ENCODE results near the gene ADA. TPM values are rescaled to one million over a fixed set of nuclear protein-coding genes. Genes with fewer than 3 reads are reported as not detected.

The ADA gene
- polyA plus RNA-seq, 1 donor from 2014 or later = 0.56 TPM

- H3K27ac ChIP-seq (ENCODE audit: low read length) = no peak overlapping the region
- H3F3A ChIP-seq (ENCODE audit: insufficient read depth, low read length, poor library complexity, severe bottlenecking) = no peaks in the 10 kb centered on the region
- H3K79me2 ChIP-seq (replicated peaks; ENCODE audit: insufficient read depth, low read length) = no peaks in the 10 kb centered on the region
- no peaks in the 10 kb centered on the region for H4K20me1 ChIP-seq (ENCODE audit: insufficient read depth)
- no peaks in the 10 kb centered on the region for H3K36me3 ChIP-seq (ENCODE audit: insufficient read depth, low read length)
- H2AFZ ChIP-seq (ENCODE audit: low read depth, low read length) = no peak overlapping the region
- no peaks in the 10 kb centered on the region for H3K9me3 ChIP-seq (ENCODE audit: low read length)
- H3K4me3 ChIP-seq (ENCODE audit: low read length) = no peak overlapping the region
- H3K9ac ChIP-seq (ENCODE audit: low read length) = no peak overlapping the region
- no peaks in the 10 kb centered on the region for H3K9me2 ChIP-seq (ENCODE audit: insufficient read depth, low read length)
- no peaks in the 10 kb centered on the region for H3K27me3 ChIP-seq (ENCODE audit: insufficient read depth, low read depth, low read length)
- TF ChIP-seq EP300 (conservative IDR thresholded peaks at IDR 0.05; ENCODE audit: poor library complexity, severe bottlenecking) = no peak
- H3K4me2 ChIP-seq (ENCODE audit: low read length) = no peak overlapping the region
These were observed 14.6 kb upstream of the ADA start for GRCh38 chr20:44666066-44666465.

- Histone ChIP-seq H2AFZ (ENCODE audit: low read depth, low read length) (no peak overlapping the region), H3K36me3 (ENCODE audit: insufficient read depth, low read length) (no peaks in the 10 kb centered on the region), H4K20me1 (ENCODE audit: insufficient read depth) (no peaks in the 10 kb centered on the region), H3K9me3 (ENCODE audit: low read length) (no peaks in the 10 kb centered on the region), H3K79me2 (replicated peaks; ENCODE audit: insufficient read depth, low read length) (no peaks in the 10 kb centered on the region), H3K9me2 (ENCODE audit: insufficient read depth, low read length) (no peaks in the 10 kb centered on the region), H3K4me2 (ENCODE audit: low read length) (no peak overlapping the region), H3K9ac (ENCODE audit: low read length) (no peak overlapping the region), H3F3A (ENCODE audit: insufficient read depth, low read length, poor library complexity, severe bottlenecking) (no peaks in the 10 kb centered on the region), H3K27ac (ENCODE audit: low read length) (no peak overlapping the region), H3K4me3 (ENCODE audit: low read length) (no peak overlapping the region), H3K27me3 (ENCODE audit: insufficient read depth, low read depth, low read length) (no peaks in the 10 kb centered on the region)
- TF ChIP-seq EP300 (conservative IDR thresholded peaks at IDR 0.05; ENCODE audit: poor library complexity, severe bottlenecking) (no peak), TAF1 (IDR thresholded peaks at IDR 0.05; ENCODE audit: low read depth) (no peak), RAD21 (conservative IDR thresholded peaks at IDR 0.05) (no peak), SMC3 (conservative IDR thresholded peaks at IDR 0.05; ENCODE audit: poor library complexity) (no peak), CTCF (IDR thresholded peaks at IDR 0.05; ENCODE audit: poor library complexity, severe bottlenecking) (no peak), MXI1 (conservative IDR thresholded peaks at IDR 0.05; ENCODE audit: poor library complexity, severe bottlenecking) (no peak), REST (IDR thresholded peaks at IDR 0.05; ENCODE audit: borderline replicate concordance) (no peak), POLR2AphosphoS5 (IDR thresholded peaks at IDR 0.05) (no peak), EZH2 (IDR thresholded peaks at IDR 0.05; ENCODE audit: borderline replicate concordance, insufficient read depth, low read length, poor library complexity, severe bottlenecking) (no peak)
These were observed 12.6 kb upstream of the ADA start for GRCh38 chr20:44664131-44664530.

- H3K9me3 ChIP-seq (ENCODE audit: low read length) = no peaks in the 10 kb centered on the region
- TF ChIP-seq CTCF (IDR thresholded peaks at IDR 0.05; ENCODE audit: poor library complexity, severe bottlenecking) (no peak), EZH2 (IDR thresholded peaks at IDR 0.05; ENCODE audit: borderline replicate concordance, insufficient read depth, low read length, poor library complexity, severe bottlenecking) (no peak), POLR2AphosphoS5 (IDR thresholded peaks at IDR 0.05) (no peak), TAF1 (IDR thresholded peaks at IDR 0.05; ENCODE audit: low read depth) (no peak)
- no peaks in the 10 kb centered on the region for H3K27me3 ChIP-seq (ENCODE audit: insufficient read depth, low read depth, low read length)
- H4K20me1 ChIP-seq (ENCODE audit: insufficient read depth) = no peaks in the 10 kb centered on the region
- no peak overlapping the region for H3K27ac ChIP-seq (ENCODE audit: low read length)
- no peaks in the 10 kb centered on the region for H3K9me2 ChIP-seq (ENCODE audit: insufficient read depth, low read length)
- H3K36me3 ChIP-seq (ENCODE audit: insufficient read depth, low read length) = no peaks in the 10 kb centered on the region
- H2AFZ ChIP-seq (ENCODE audit: low read depth, low read length) = no peak overlapping the region
- H3F3A ChIP-seq (ENCODE audit: insufficient read depth, low read length, poor library complexity, severe bottlenecking) = no peaks in the 10 kb centered on the region
- H3K4me2 ChIP-seq (ENCODE audit: low read length) = no peak overlapping the region
- no peak overlapping the region for H3K4me3 ChIP-seq (ENCODE audit: low read length)
- H3K9ac ChIP-seq (ENCODE audit: low read length) = no peak overlapping the region
- H3K79me2 ChIP-seq (replicated peaks; ENCODE audit: insufficient read depth, low read length) = no peaks in the 10 kb centered on the region
These were observed 10.8 kb upstream of the ADA start for GRCh38 chr20:44662261-44662660.

Measured in neural cell (in vitro differentiated cells).